ENCODE results near the gene RPS27L.

- no peak for TF ChIP-seq CTCF (IDR thresholded peaks at IDR 0.05)
- no peak for TF ChIP-seq SMC3 (IDR thresholded peaks at IDR 0.05)
- no peak for TF ChIP-seq EP300 (IDR thresholded peaks at IDR 0.05)
- no peak for TF ChIP-seq MAFK (IDR thresholded peaks at IDR 0.05; ENCODE audit: partially characterized antibody)
- no peak for TF ChIP-seq HOXB13 (CRISPR knock-in tag; IDR thresholded peaks at IDR 0.05; ENCODE audit: low read depth)
- TF ChIP-seq CEBPB (IDR thresholded peaks at IDR 0.05), result no peak
- TF ChIP-seq JUNB (IDR thresholded peaks at IDR 0.05), result no peak
- no peak for TF ChIP-seq RFX5 (IDR thresholded peaks at IDR 0.05)
- no peak for TF ChIP-seq NPAS2 (CRISPR knock-in tag; IDR thresholded peaks at IDR 0.05; ENCODE audit: borderline replicate concordance)
- no peak for TF ChIP-seq FOSL2 (IDR thresholded peaks at IDR 0.05)
- no peak for TF ChIP-seq FOSL2 (CRISPR knock-in tag; IDR thresholded peaks at IDR 0.05)
- no peak for TF ChIP-seq POLR2A (IDR thresholded peaks at IDR 0.05; ENCODE audit: low read length)
- TF ChIP-seq RNF2 (IDR thresholded peaks at IDR 0.05; ENCODE audit: borderline replicate concordance, low read depth), result no peak
These were observed 47.4 kb downstream of the RPS27L start for GRCh38 chr15:63109920-63110319.
